Mesodermal cell (in vitro differentiated cells): Measurements from ENCODE around the gene DDX50.
"Not testable (repeated sequence)": the region's sequence is repeated elsewhere in the genome, so short reads cannot be mapped to it uniquely, and the experiment has no call there.

ENCODE experiments used
- H3K27ac ChIP-seq: 2 replicates; pipeline ENCODE4 v1.7.0; 2013; ENCODE audit warnings: mild to moderate bottlenecking, low read depth, low read length, moderate library complexity; ENCODE audit not compliant: severe bottlenecking
- H3K36me3 ChIP-seq: 2 replicates; pipeline ENCODE4 v1.7.1; 2013; ENCODE audit warnings: mild to moderate bottlenecking, low read length, moderate library complexity; ENCODE audit not compliant: control insufficient read depth, insufficient read depth
- H3K4me1 ChIP-seq: one replicate; pipeline ENCODE4 v1.7.1; 2013; ENCODE audit warnings: mild to moderate bottlenecking, low read length; ENCODE audit not compliant: insufficient read depth, control insufficient read depth, poor library complexity, severe bottlenecking
- H3K4me3 ChIP-seq: 2 replicates; pipeline ENCODE4 v1.7.0; 2013; ENCODE audit warnings: low read length, control low read depth, mild to moderate bottlenecking; ENCODE audit not compliant: insufficient read depth, poor library complexity, severe bottlenecking; ENCODE audit errors: extremely low read depth
- H3K9me3 ChIP-seq: 2 replicates; pipeline ENCODE4 v1.7.1; 2013; ENCODE audit warnings: mild to moderate bottlenecking, low read length, moderate library complexity; ENCODE audit not compliant: control insufficient read depth
- WGBS, 2 experiments: methylation state at CpG; one replicate each; pipeline ENCODE4 v1.1.5; 2013; ENCODE audit warnings: missing lambda C conversion rate in 2 of 2; ENCODE audit not compliant: insufficient coverage in 2 of 2; 5-methylcytosine and 5-hydroxymethylcytosine counted together

Gene DDX50

GRCh38 chr10:68902382-68902781 is 1.3 kb downstream of the DDX50 start:
- 86 to 94% methylated on average over 2 to 3 of the region's 5 CpGs for WGBS, 2 experiments
- Histone ChIP-seq H3K9me3 (no peaks in the 10 kb centered on the region), H3K4me1 (no peaks in the 10 kb centered on the region), H3K4me3 (peak overlapping the region; percentile 89), H3K27ac (no peak overlapping the region), H3K36me3 (peaks cover 17% of the 10 kb centered on the region)

GRCh38 chr10:68924593-68924992 is 23.5 kb downstream of the DDX50 start:
- H3K4me1 ChIP-seq = no peaks in the 10 kb centered on the region
- no peak overlapping the region for H3K4me3 ChIP-seq
- H3K36me3 ChIP-seq = peaks cover 76% of the 10 kb centered on the region
- no peak overlapping the region for H3K27ac ChIP-seq
- H3K9me3 ChIP-seq = no peaks in the 10 kb centered on the region

DNA sequence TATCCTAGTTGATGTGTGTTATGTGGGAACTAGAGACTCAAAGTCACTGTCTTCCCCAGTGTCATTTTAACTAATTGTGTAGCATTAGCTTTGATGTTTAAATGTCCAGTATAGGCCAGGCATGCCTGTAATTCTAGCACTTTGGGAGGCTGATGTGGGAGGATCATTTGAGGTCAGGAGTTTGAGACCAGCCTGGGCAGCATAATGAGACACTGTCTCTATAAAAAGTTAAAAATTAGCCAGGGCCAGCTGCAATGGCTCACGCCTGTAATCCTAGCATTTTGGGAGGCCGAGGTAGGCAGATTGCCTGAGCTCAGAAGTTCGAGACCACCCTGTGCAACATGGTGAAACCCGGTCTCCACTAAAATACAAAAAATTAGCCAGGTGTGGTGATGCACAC is 24.4 kb downstream of the DDX50 start:
- 97% methylated on average over 4 of the region's 4 CpGs for WGBS, 2 experiments

DNA sequence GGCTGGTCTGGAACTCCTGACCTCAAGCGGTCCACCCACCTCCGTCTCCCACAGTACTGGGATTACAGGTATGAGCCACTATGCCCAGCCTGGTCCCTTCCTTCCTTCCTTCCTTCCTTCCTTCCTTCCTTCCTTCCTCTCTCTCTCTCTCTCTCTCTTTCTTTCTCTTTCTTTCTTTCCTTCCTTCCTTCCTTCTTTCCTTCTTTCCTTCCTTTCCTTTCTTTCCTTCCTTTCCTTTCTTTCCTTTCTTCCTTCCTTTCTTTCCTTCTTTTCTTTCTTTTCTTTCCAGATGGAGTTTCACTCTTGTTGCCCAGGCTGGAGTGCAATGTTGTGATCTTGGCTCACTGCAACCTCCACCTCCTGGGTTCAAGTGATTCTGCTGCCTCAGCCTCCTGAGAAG is 28.0 kb downstream of the DDX50 start:
- H3K36me3 ChIP-seq = peaks cover 73% of the 10 kb centered on the region
- not testable (repeated sequence) for H3K4me3 ChIP-seq, H3K27ac ChIP-seq, H3K4me1 ChIP-seq, H3K9me3 ChIP-seq
- 100% methylated on average over 1 of the region's 2 CpGs; no CpG with 5 or more reads in 1 of the 2 experiments for WGBS, 2 experiments

More for the DNA sequence above, 24.4 kb downstream of the DDX50 start:
- no peak overlapping the region for H3K4me3 ChIP-seq
- H3K36me3 ChIP-seq = peaks cover 72% of the 10 kb centered on the region
- H3K4me1 ChIP-seq = no peaks in the 10 kb centered on the region
- no peak overlapping the region for H3K27ac ChIP-seq
- H3K9me3 ChIP-seq = no peaks in the 10 kb centered on the region

DNA sequence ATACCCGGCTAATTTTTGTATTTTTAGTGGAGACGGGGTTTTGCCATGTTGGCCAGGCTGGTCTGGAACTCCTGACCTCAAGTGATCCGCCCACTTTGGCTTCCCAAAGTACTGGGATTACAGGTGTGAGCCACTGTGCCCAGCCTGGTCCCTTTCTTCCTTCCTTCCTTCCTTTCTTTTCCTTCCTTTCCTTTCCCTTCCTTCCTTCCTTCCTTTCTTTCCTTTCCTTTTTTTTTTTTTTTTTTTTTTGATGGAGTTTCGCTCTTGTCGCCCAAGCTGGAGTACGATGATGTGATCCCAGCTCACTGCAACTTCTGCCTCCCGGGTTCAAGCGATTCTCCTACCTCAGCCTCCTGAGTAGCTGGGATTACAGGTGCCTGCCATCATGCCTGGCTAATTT is 28.8 kb downstream of the DDX50 start:
- not testable (repeated sequence) for H3K4me1 ChIP-seq, H3K9me3 ChIP-seq, H3K27ac ChIP-seq, H3K4me3 ChIP-seq
- WGBS, 2 experiments = 87 to 94% methylated on average over 5 to 7 of the region's 8 CpGs
- peaks cover 73% of the 10 kb centered on the region for H3K36me3 ChIP-seq

DNA sequence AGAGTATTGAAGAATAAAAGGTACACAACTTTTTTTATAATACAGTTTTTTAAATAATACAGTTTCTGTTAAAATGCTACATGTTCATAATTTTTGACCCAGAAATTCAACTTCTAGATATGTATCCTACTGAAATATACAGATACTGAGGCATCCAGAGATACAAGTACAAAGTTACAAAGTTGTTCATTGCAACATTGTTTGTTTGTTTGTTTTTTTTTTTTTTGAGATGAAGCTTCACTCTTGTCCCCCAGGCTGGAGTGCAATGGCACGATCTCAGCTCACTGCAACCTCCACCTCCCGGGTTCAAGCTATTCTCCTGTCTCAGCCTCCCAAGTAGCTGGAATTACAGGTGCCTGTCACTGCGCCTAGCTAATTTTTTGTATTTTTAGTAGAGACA is 31.7 kb downstream of the DDX50 start:
- not testable (repeated sequence) for H3K4me3 ChIP-seq, H3K9me3 ChIP-seq, H3K27ac ChIP-seq, H3K4me1 ChIP-seq
- peaks cover 78% of the 10 kb centered on the region for H3K36me3 ChIP-seq
- 90 to 100% methylated on average over 1 to 2 of the region's 3 CpGs for WGBS, 2 experiments

DNA sequence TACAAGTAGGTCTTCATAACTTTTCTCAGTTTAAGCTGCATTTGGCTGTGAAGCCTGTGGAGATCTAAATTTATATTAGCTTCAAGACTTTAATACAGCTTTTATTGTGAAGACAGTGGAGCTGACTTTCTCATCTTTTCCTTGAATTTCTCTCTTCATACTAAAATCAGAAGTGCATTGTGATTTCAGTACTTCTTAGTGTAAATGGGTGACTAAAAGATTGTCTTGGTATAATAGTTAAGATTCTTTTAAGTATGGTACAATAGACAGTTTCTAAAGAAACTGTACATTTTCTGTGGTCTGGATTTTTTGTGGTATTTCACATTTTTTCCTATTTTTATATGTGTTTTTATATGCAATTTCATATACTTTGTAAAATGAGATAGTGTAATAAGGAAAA is 33.9 kb downstream of the DDX50 start:
- Histone ChIP-seq H3K4me1 (no peaks in the 10 kb centered on the region), H3K27ac (no peak overlapping the region), H3K9me3 (no peaks in the 10 kb centered on the region), H3K36me3 (peaks cover 78% of the 10 kb centered on the region), H3K4me3 (no peak overlapping the region)

DNA sequence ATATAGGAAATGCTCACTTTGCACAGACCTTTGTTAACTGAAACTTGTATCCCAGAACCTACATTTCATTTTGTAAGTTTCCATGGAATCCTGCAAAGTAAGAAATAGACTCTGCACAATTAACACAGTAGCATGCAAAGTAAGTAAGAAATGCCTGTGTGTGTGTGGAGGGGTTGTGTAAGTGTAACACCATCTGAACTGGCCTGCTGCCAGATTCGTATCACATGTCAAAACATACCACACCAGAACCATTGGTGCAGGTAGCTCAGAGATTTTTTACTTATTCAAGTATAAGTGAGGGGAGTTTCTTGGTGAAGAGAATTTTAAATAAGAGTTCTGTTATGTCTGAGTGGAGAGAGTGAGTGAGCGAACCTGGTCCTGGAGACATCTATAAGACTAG is 37.0 kb downstream of the DDX50 start:
- 83 to 100% methylated on average over 1 of the region's 2 CpGs for WGBS, 2 experiments
- H3K36me3 ChIP-seq = peaks cover 77% of the 10 kb centered on the region

GRCh38 chr10:68938884-68939283 is 37.8 kb downstream of the DDX50 start:
- no CpG with 5 or more reads among the region's 2 CpGs for WGBS, 2 experiments
- H3K4me3 ChIP-seq = no peak overlapping the region
- no peak overlapping the region for H3K27ac ChIP-seq
- peaks cover 83% of the 10 kb centered on the region for H3K36me3 ChIP-seq
- H3K9me3 ChIP-seq = no peaks in the 10 kb centered on the region
- no peaks in the 10 kb centered on the region for H3K4me1 ChIP-seq

More for the DNA sequence above, 37.0 kb downstream of the DDX50 start:
- H3K9me3 ChIP-seq = no peaks in the 10 kb centered on the region
- no peak overlapping the region for H3K27ac ChIP-seq
- no peaks in the 10 kb centered on the region for H3K4me1 ChIP-seq
- H3K4me3 ChIP-seq = no peak overlapping the region

- not testable (repeated sequence) for H3K27ac ChIP-seq, H3K4me1 ChIP-seq, H3K9me3 ChIP-seq, H3K4me3 ChIP-seq
- peaks cover 73% of the 10 kb centered on the region for H3K36me3 ChIP-seq
These were observed 39.8 kb downstream of the DDX50 start for GRCh38 chr10:68940917-68941316.

DNA sequence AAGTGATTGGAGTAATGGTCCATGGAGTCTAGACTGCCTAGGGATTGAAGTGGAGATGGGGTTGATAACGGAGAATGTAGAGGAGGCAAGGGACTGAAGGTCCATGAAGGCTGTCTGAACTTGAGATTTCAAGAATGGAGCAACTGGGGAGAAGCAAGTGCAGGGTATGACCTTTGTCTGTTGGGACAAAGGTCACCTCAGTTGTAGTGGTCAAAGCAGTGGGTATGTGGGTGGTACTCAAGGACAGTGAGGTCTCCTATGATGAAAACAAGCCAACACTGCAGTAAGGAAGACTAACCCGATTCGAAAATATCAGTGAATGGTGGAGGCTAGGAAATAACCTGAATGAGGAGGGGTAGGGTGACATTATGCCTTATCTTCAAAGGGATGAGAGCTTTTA is 49.5 kb downstream of the DDX50 start:
- WGBS, 2 experiments = 87 to 98% methylated on average over 3 of the region's 3 CpGs
- Histone ChIP-seq H3K4me1 (peaks cover 3% of the 10 kb centered on the region), H3K4me3 (no peak overlapping the region), H3K27ac (no peak overlapping the region), H3K9me3 (no peaks in the 10 kb centered on the region), H3K36me3 (peaks cover 44% of the 10 kb centered on the region)

- H3K36me3 ChIP-seq = peaks cover 33% of the 10 kb centered on the region
- H3K4me3 ChIP-seq = peak overlapping the region; percentile 96
- 93 to 94% methylated on average over 5 to 9 of the region's 12 CpGs for WGBS, 2 experiments
- H3K27ac ChIP-seq = no peak overlapping the region
- H3K9me3 ChIP-seq = no peaks in the 10 kb centered on the region
- H3K4me1 ChIP-seq = peaks cover 3% of the 10 kb centered on the region
These were observed 53.8 kb downstream of the DDX50 start for GRCh38 chr10:68954904-68955303.
